NCI-H446 treated with DMSO at 0.1 percent for 48 hours (cell line): ENCODE measurements around the gene IDS.
"Not testable (repeated sequence)": the region's sequence is repeated elsewhere in the genome, so short reads cannot be mapped to it uniquely, and the experiment has no call there.

Experiments used
- DNase-seq: peaks from one replicate; lab custom pipeline; 2025; lab: John Stamatoyannopoulos, UW

The IDS gene

GRCh38 chrX:149527705-149528104 is 22.6 kb upstream of the IDS start:
- no peak for DNase-seq

DNA sequence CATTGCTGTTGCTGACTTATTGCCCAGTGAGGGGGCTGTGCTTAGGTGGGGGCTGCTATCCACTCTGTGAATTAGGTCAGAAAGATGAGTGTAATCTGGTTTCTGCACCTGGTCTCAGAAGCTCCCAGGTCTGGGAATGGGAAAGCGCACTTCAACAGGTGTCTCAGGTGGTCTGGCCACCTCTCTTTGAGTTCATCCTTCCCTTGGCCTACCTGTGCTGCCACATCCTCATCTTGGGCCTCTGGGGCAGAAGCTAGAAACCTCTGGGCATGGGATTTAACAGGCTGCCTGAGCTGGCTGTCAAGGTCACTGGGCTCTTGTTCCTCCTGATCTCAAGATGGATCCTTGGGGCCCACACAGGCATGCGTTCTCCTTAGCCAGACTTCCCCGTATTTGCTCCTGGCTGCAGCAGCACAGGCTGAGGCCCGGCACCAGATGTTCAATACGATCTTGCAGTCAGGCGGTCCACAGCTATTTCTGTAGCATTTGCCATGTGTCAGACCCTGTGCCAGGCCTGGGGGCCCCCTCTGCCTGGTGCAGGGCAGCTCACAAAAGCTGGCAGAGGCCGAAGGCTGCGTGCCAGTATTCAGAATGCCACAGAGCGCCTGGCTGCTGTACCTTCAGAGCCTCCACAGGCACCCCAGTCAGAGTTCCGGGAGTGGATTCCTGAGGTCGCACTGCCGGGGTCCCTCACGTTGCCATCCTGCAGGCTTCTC is 21.4 kb upstream of the IDS start:
- not testable (repeated sequence) for DNase-seq

- DNase-seq: not testable (repeated sequence)
Observed at GRCh38 chrX:149525903-149526302, 20.8 kb upstream of the IDS start.

GRCh38 chrX:149525389-149525788 is 20.3 kb upstream of the IDS start:
- not testable (repeated sequence) for DNase-seq

DNA sequence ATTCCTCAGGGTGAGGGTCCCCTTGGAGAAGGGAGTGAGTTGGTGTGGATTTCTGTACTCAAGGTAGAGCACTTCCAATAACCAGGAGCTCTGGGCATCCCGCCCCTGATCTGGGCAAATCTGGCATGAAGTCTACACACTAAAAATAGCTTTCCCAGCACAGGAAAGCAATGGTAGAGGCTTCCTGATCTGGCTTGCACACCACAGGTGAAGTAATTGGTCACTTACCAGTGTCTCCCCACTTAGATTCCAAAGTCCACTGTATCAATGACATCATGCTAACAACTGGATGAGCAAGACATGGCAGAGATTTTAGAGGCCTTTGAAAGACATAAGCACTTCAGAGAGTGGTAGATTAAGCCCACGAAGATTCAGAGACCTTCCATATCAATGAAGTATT is 17.8 kb upstream of the IDS start:
- DNase-seq: no peak

DNA sequence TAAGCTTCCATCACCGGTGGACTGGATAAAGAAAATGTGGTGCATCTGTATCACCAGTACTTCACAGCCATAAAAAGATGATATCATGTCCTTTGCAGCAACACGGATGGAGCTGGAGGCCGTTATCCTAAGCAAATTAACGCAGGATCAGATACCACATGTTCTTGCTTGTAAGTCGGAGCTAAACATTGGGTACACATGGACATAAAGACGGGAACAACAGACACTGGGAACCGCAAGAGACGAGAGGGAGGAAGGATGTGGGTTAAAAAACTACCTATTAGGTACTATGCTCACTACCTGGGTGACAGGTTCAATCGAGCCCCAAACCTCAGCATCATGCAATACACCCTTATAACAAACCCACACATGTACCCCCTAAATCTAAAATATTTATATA is 16.3 kb upstream of the IDS start:
- DNase-seq: no peak

DNA sequence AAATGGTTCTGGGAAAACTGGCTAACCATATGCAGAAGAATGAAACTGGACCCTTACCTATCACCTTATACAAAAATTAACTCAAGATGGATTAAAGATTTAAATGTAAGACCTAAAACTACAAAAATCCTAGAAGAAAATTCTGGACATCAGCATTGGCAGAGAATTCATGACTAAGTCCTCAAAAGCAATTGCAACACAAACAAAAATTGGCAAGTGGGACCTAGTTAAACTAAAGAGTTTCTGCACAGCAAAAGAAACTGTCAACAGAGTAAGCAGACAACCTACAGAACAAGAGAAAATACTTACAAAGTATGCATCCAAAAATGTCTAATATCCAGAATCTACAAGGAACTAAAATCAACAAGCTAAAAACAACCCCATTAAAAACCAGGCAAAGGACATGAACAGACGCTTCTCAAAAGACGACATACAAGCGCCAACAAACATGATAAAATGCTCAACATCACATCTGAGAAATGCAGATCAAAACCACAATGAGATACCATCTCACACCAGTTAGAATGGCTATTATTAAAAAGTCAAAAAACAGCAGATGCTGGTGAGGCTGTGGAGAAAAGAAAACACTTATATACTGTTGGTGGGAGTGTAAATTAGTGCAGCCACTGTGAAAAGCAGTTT is 15.7 kb upstream of the IDS start:
- DNase-seq: not testable (repeated sequence)

- DNase-seq: no peak
Observed at GRCh38 chrX:149518236-149518635, 13.1 kb upstream of the IDS start.

DNA sequence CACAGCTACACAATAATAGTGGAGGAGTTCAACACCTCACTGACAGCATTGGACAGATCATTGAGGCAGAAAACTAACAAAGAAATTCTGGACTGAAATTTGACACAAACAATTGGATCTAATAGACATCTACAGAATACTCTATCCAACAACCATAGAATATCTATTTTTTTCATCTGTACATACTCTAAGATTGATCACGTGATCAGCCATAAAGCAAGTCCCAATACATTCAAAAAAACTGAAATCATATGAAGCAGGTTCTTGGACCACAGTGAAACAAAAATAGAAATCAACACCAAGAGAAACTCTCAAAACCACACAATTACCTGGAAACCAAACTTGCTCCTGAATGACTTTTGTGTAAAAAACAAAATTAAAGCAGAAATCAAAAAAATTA is 12.2 kb upstream of the IDS start:
- DNase-seq: no peak

- no peak for DNase-seq
Observed at GRCh38 chrX:149516604-149517003, 11.5 kb upstream of the IDS start.

DNA sequence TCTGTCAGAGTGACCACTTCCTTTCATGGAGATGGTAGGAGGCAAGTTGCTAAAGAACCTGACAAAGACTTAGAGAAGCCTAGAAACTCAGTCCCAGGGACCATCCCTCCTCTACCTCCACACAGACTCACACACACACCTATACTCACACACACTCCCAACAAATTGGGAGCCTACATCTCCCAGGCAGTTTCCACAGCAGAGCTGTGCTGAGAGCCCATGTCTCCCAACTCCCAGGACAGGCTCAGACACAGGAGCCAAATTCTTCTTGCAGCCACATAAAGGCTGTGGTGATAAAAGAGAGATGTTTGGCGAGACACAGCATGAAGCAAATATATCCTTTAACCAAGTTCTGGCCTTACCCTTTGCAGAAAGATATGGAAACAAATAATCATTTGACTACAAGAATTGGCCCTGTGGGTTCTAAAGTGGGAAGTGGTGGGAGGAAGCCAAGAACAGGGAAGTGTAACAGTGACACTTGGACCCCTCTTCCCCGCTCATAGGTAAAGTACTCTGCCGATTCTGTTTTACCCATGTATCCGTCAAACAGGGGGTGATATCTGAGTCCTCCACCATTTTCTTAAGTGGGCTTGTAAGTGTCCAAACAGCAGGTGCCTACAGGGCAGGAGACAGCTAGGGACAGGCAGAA is 11.0 kb upstream of the IDS start:
- no peak for DNase-seq

- no peak for DNase-seq
Observed at GRCh38 chrX:149513825-149514428, 8.8 kb upstream of the IDS start.

DNA sequence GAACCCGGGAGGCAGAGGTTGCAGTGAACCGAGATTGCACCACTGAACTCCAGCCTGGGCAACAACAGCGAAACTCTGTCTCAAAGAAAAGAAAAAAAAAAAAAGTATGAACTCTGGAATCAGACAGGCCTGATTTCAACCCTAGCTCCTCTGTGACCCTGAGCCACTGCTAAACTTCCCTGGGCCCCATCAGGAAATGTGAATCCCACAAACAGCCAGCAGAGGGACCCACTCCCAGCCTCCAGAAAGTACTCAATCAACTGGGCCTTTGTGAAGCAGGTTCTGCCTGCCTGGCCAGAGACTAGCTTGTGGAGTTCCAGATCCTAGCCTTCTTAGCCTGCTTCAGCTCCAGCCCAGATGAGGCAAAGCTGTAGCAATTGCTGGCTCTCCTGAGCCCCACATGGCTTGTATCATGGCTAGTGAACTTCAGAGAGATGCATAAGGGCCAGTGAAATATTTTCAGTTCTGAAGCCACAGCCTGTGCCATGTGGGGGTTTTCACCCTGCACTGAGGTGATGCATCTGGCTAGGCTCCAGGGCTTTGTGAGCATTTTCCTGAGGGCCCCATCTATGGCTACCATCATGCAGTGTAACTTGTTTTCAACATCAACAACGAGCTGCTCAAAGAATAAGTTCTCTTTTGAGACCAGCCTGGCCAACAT is 7.2 kb upstream of the IDS start:
- no peak for DNase-seq

- no peak for DNase-seq
Observed at GRCh38 chrX:149511081-149511480, 6.0 kb upstream of the IDS start.

- DNase-seq: no peak
Observed at GRCh38 chrX:149510386-149510785, 5.3 kb upstream of the IDS start.

DNA sequence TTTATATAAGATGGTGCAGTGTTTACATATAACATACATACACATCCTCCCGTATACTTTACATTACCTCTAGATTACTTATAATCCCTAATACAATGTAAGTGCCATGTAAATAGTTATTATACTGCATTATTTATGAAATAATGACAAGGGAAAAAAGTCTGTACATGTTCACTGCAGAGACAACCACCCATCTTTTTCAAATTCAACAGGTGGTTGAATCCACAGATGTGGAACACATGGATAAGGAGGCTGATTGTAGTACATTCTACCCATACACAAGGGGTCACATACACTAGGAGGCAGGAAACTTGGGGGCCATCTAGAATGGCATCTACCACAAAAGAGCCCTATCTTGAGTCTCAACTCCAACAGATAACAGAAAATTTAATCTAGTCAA is 3.4 kb upstream of the IDS start:
- DNase-seq: no peak

- no peak for DNase-seq
Observed at GRCh38 chrX:149506349-149506748, 1.2 kb upstream of the IDS start.

DNA sequence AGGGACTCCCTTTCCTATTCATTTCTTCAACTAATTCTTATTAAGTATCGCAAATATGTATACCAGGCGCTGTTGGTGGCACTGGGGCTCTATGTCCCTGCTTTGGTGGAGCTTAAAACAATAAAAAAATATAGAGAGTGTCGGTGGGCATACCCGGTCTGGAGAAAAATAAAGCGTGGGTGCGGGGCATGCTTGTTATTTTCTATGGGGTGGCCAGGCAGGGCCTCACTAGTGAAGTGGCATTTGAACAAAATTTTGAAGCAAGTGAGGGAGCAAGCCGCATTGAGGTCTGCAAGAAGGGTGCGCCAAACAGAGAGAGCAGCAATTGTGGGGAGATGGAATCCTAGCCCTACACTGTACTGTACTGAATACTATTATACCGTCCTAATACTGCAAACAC is 565 bp upstream of the IDS start:
- no peak for DNase-seq

DNA sequence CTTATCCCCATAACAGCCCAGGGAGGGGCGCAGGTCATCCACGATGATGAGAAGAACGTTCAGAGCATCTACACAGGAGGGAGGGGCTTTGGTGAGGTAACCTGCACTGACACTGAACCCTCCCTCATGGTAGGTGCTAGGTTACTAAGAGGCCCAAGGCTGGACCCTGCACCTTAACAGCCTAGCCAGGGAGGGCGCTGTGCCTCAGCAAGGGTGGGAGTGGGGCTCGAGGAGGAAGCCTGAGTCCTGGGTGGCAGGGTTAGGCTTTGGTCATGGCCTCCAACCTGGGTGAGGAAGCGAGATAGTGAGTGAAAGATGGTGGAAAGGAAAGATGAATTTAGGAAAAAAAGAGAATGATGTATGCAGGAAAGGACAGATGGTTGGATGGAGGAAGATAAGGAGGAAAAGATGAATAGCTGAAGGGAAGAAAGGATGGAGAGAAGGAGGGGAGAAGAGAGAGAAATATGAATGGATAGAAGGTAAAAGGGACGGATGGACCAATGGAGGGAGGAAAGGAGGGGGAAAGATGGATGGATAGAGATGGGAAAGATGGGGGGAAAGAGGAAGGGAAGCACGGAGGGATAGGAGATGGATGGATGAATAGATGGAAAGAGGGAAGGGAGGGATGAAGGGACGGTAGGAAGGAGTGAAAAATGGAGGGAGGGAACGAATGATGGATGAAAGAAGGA is 736 bp downstream of the IDS start:
- no peak for DNase-seq

- DNase-seq: not testable (repeated sequence)
Observed at GRCh38 chrX:149503446-149503845, 1.7 kb downstream of the IDS start.

DNA sequence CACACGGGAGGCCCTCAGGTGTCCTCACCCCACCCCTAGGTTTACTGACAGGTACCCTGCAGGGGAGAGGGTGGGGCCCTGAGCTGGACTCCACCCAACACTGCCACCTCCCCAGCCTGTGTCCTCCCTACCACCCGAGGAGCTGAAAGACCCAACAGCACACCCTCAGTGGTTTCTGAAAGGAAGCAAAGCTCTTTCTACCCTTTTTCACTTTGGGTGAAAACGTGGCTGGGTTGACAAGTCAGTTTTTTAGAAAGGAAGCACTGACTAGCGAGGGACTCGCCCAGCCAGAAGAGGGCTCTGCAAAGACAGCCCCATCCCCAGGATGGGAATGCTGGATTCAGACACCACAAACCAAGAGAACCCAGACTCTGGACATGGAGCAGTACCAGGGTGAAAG is 2.2 kb downstream of the IDS start:
- not testable (repeated sequence) for DNase-seq

GRCh38 chrX:149499766-149500165 is 5.3 kb downstream of the IDS start:
- no peak for DNase-seq
